Adrenal gland (tissue), 19 donors: Measurements from ENCODE around the gene ZNF774. TPM values are rescaled to one million over a fixed set of nuclear protein-coding genes. Genes with fewer than 3 reads are reported as not detected.
"Not testable (repeated sequence)": the region's sequence is repeated elsewhere in the genome, so short reads cannot be mapped to it uniquely, and the experiment has no call there.

Source experiments
- DNase-seq, 7 donors: peaks; one replicate each; pipeline ENCODE4 v3.0.0-alpha.2; 2019 to 2020
- H3K27ac ChIP-seq, 5 donors: fragments of 200-600 bp; sonication (generic) in 4 of 5; 1 replicate in 3 of 5; 2 replicates in 2 of 5; pipeline versions ENCODE4 v1.5.1 to v1.8.0; 2016 to 2020; ENCODE audit warnings: mild to moderate bottlenecking in 1 of 5
- H3K27me3 ChIP-seq: fragments of 200-600 bp; 2 replicates; pipeline ENCODE4 v1.8.0; 2021
- H3K36me3 ChIP-seq, 2 donors: fragments of 200-600 bp; replicated peaks in 1 of 2; 1 replicate in 1 of 2; 2 replicates in 1 of 2; pipeline versions ENCODE4 v1.5.1 to v1.8.0; 2018 to 2022
- H3K4me1 ChIP-seq, 2 donors: fragments of 200-600 bp; replicated peaks in 1 of 2; 1 replicate in 1 of 2; 2 replicates in 1 of 2; pipeline versions ENCODE4 v1.5.1 to v1.8.0; 2018 to 2021
- H3K4me3 ChIP-seq, 4 donors: fragments of 200-600 bp; sonication (generic) in 3 of 4; one replicate each; pipeline ENCODE4 v1.5.1; 2016 to 2018
- H3K9me3 ChIP-seq, 3 donors: fragments of 200-600 bp; sonication (generic) in 1 of 3; replicated peaks in 1 of 3; 1 replicate in 2 of 3; 2 replicates in 1 of 3; pipeline versions ENCODE4 v1.5.1 to v1.8.0; 2016 to 2021
- CTCF ChIP-seq, 6 experiments: fragments of 450-650 bp in 4 of 6; fragments of 200-600 bp in 2 of 6; sonication (generic) in 1 of 6; IDR thresholded peaks; 1 replicate in 5 of 6; 2 replicates in 1 of 6; pipeline versions ENCODE4 v1.5.1 to v1.8.0; 2016 to 2021; ENCODE audit warnings: antibody characterized with exemption in 6 of 6, mild to moderate bottlenecking in 2 of 6, moderate library complexity in 1 of 6
- POLR2A ChIP-seq, 2 donors: fragments of 450-650 bp; IDR thresholded peaks; one replicate each; pipeline ENCODE4 v1.6.1; 2017; ENCODE audit warnings: antibody characterized with exemption in 2 of 2, mild to moderate bottlenecking in 2 of 2, moderate library complexity in 1 of 2
- WGBS, 4 donors: extraction: QIAGEN DNeasy Blood & Tissue Kit in 2 of 4; methylation state at CpG; one replicate each; pipeline versions ENCODE4 v1.1.5 to v1.1.7; 2013 to 2017; 5-methylcytosine and 5-hydroxymethylcytosine counted together
- intact Hi-C, 2 donors: fragments of 100-400 bp; cut with DNase I; formaldehyde crosslinking; loops; one replicate each; pipeline versions ENCODE4 v1.14.1 to v1.15.0; 2022 to 2023
- long read RNA-seq, 10 donors: library from polyadenylated mRNA in 3 of 10; unstranded in 2 of 10; stranded (forward) in 1 of 10; transcript quantifications; one replicate each; pipeline ENCODE4 v2.0.0 and lab custom pipeline, GENCODE V29; 2021 to 2026
- polyA plus RNA-seq, 3 donors: library from polyadenylated mRNA; stranded (reverse); fragments of 200-250 nt in 2 of 3; fragments of 350-450 nt in 1 of 3; fragmentation: Illumina TruSeq in 1 of 3; extraction: RNeasy Lipid Tissue Mini Kit (QIAGEN cat#74804) in 1 of 3; gene quantifications; one replicate each; pipeline ENCODE4 v1.2.3, GENCODE V29; 2013 to 2014
- total RNA-seq, 9 donors: library from RNA; depleted of rRNA in 4 of 9; stranded (reverse); fragments of >200 nt in 4 of 9; fragments of 120-200 nt in 1 of 9; fragmentation: NEBNext Ultra II Directional in 1 of 9; extraction: Animal tissue kit (Norgen Biotek cat#: 25700) in 1 of 9; gene quantifications; one replicate each; pipeline versions ENCODE4 v1.1.0 to v1.2.4, GENCODE V29; 2013 to 2023
- donor health status: healthy with polysubstance abuse.
- donor health status: Bipolar disorder and iron deficiency.
- donor health status: DM: yes; HTN: yes; CAD: no.
- donor health status: DM: no; HTN: no; CAD: no.
- donor health status: DM: no; HTN: no; CAD: no.
- donor health status: DM: yes; HTN: yes; CAD: no.

The ZNF774 gene
- 10 to 100 TPM in 2 of 9 donors, 1 to 10 TPM in 7; 3.3 to 21.4 (median 6.4) TPM for total RNA-seq
- 1 to 10 TPM; 1.0 to 5.7 (median 1.8) TPM for polyA plus RNA-seq
- long read RNA-seq, donor 1, partial matches to known transcripts = 0 of 2 reads
- long read RNA-seq, donor 1, other reads (novel, unspliced or antisense) = 0 of 2 reads
- long read RNA-seq, donor 2, partial matches to known transcripts = 7 of 7 reads
- long read RNA-seq, donor 2, other reads (novel, unspliced or antisense) = 0 of 7 reads
- long read RNA-seq, donor 3, partial matches to known transcripts = 0 of 1 reads
- long read RNA-seq, donor 3, other reads (novel, unspliced or antisense) = 0 of 1 reads
- long read RNA-seq, donor 4, partial matches to known transcripts = 0 of 2 reads
- long read RNA-seq, donor 4, other reads (novel, unspliced or antisense) = 2 of 2 reads
- long read RNA-seq, donor 5, partial matches to known transcripts = 0 of 5 reads
- long read RNA-seq, donor 5, other reads (novel, unspliced or antisense) = 1 of 5 reads
- long read RNA-seq, donor 6, partial matches to known transcripts = 0 of 1 reads
- long read RNA-seq, donor 6, other reads (novel, unspliced or antisense) = 0 of 1 reads
- long read RNA-seq, donor 7, full-length matches to known transcripts = 1 of 1 reads
- long read RNA-seq, donor 7, partial matches to known transcripts = 0 of 1 reads
- long read RNA-seq, donor 7, other reads (novel, unspliced or antisense) = 0 of 1 reads
- long read RNA-seq, donor 8, partial matches to known transcripts = 0 of 2 reads
- long read RNA-seq, donor 8, other reads (novel, unspliced or antisense) = 0 of 2 reads
- long read RNA-seq, donor 9, partial matches to known transcripts = 0 of 4 reads
- long read RNA-seq, donor 9, other reads (novel, unspliced or antisense) = 0 of 4 reads
- long read RNA-seq, donor 10 = 0 reads

DNA sequence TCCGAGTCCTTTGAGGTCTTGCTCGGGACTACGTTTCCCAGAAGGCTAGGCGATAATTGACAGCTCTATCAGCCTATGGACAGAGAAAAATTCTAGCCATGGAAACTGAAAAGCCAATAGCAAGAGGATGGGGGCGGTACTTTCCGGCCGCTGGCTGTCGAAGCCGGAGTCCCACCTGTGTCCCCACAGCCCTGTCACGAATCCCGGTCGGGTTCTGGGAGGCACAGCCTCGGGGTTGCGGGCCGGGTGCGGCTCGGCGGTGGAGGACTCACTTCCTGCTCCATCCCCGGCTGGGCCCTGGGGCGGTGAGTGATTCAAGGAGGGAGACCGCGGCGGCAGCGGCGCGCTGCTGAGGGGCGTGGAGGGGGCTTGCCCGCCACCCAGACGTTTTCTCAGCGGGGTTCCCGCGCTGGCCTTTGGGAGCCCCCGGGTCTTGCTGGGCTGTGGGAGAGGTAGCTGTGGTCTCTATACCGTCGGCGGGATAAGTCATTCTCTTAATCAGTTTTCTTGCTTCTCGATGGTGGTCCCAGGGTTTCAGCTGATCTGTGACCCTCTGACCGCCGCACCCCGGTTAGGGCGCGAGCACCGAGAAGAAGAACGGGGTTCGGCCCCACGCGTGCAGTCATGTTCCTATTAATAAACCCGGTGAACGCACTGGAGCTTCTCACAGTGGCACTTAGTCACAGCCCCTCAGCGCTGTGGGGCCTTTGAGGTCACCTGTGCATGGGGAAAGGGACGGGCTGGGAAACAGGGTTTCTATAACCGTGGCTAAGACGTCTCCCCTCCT lies at the start of gene ZNF774:
Gene ZNF774 (plus strand): TSS at position 178 of the 787 bp plus-strand sequence. CDS start 2,377 bp downstream, outside the sequence.
- WGBS, 4 donors = 1 to 7% (median 1%) methylated on average over 6 to 53 of the region's 53 CpGs
- Histone ChIP-seq H3K36me3 (no peaks in the 10 kb centered on the region), H3K27me3 (no peaks in the 10 kb centered on the region), H3K4me3 (peak within 1 kb of the TSS; percentile 69 to 98 (median 90)), H3K27ac (peak within 1 kb of the TSS in 3 of 5 donors; percentile 58 to 81 (median 81)), H3K9me3 (no peaks in the 10 kb centered on the region), H3K4me1 (peaks cover 3 to 4% of the 10 kb centered on the region in 2 donors)
- DNase-seq = peak; percentile 93 to 98 (median 96)
- no peak for TF ChIP-seq CTCF (IDR thresholded peaks at IDR 0.05)
- TF ChIP-seq POLR2A (IDR thresholded peaks at IDR 0.05) = peak; percentile 47 to 93
- intact Hi-C loops = no loop called here

- H3K27ac ChIP-seq, H3K27me3 ChIP-seq, intact Hi-C loops, H3K36me3 ChIP-seq, H3K9me3 ChIP-seq, H3K4me3 ChIP-seq, H3K4me1 ChIP-seq: not testable (repeated sequence)
- peak in 1 of 7 donors; percentile 31 for DNase-seq
- 92 to 94% (median 94%) methylated on average over 14 of the region's 14 CpGs for WGBS, 4 donors
Measured at GRCh38 chr15:90305355-90305754, 46.7 kb upstream of the ZNF774 start.

GRCh38 chr15:90305932-90306331 lies 46.2 kb upstream of the ZNF774 start:
- intact Hi-C loops = no loop called here
- TF ChIP-seq CTCF (IDR thresholded peaks at IDR 0.05) (no peak), POLR2A (IDR thresholded peaks at IDR 0.05) (no peak)
- H3K27ac ChIP-seq = no peak overlapping the region
- no peak for DNase-seq
- no peaks in the 10 kb centered on the region for H3K36me3 ChIP-seq
- H3K9me3 ChIP-seq = no peaks in the 10 kb centered on the region
- no peaks in the 10 kb centered on the region for H3K27me3 ChIP-seq
- H3K4me3 ChIP-seq = no peak overlapping the region
- H3K4me1 ChIP-seq = no peaks in the 10 kb centered on the region
- WGBS, 4 donors = 67 to 79% (median 74%) methylated on average over 3 of the region's 3 CpGs

GRCh38 chr15:90306560-90306959 lies 45.5 kb upstream of the ZNF774 start:
- Histone ChIP-seq H3K36me3 (no peaks in the 10 kb centered on the region), H3K4me3 (no peak overlapping the region), H3K4me1 (no peaks in the 10 kb centered on the region), H3K27me3 (no peaks in the 10 kb centered on the region), H3K27ac (peak overlapping the region in 1 of 5 donors; percentile 49), H3K9me3 (no peaks in the 10 kb centered on the region)
- peak in 1 of 7 donors; percentile 42 for DNase-seq
- no peak for TF ChIP-seq CTCF (IDR thresholded peaks at IDR 0.05)
- no peak for TF ChIP-seq POLR2A (IDR thresholded peaks at IDR 0.05)
- WGBS, 4 donors = 52 to 60% (median 57%) methylated on average over 6 of the region's 6 CpGs
- intact Hi-C loops = no loop called here
